OCI-LY7 (cell line): ENCODE measurements around the gene WDR82. TPM values are rescaled to one million over a fixed set of nuclear protein-coding genes. Genes with fewer than 3 reads are reported as not detected.

Source experiments
- BruUV-seq: library from RNA; stranded (reverse); fragments of 400-500 nt; replicated peaks from 2 replicates; lab custom pipeline; 2021; lab: Mats Ljungman, UMichigan
- CTCF ChIA-PET: fragments of 300-600 bp; sonication (Branson Sonifier 250); formaldehyde crosslinking; loops from one replicate; lab custom pipeline; 2022; ENCODE audit warnings: antibody characterized with exemption; ENCODE audit not compliant: unreplicated experiment; lab: Charles Lee
- POLR2A ChIA-PET: fragments of 300-600 bp; sonication (Branson Sonifier 250); formaldehyde crosslinking; loops from one replicate; lab custom pipeline; 2022; ENCODE audit warnings: antibody characterized with exemption; lab: Charles Lee
- DNase-seq: peaks from one replicate; pipeline ENCODE4 v3.0.0-alpha.2; 2015; ENCODE audit warnings: low spot score
- H2AFZ ChIP-seq: fragments of 200-600 bp; sonication (generic), shearing (Covaris generic); 2 replicates; pipeline ENCODE4 v1.6.1; 2014; ENCODE audit warnings: mild to moderate bottlenecking, antibody characterized with exemption, low read length, moderate library complexity
- H3K27ac ChIP-seq: fragments of 200-600 bp; sonication (generic); 2 replicates; pipeline ENCODE4 v1.5.1; 2014; ENCODE audit warnings: mixed run types, low read depth, mild to moderate bottlenecking, moderate library complexity, low read length, inconsistent platforms; ENCODE audit not compliant: poor library complexity, severe bottlenecking
- H3K36me3 ChIP-seq: fragments of 200-600 bp; sonication (generic); 2 replicates; pipeline ENCODE4 v1.6.1; 2014; ENCODE audit warnings: mild to moderate bottlenecking, antibody characterized with exemption, low read length, moderate library complexity, mixed read lengths; ENCODE audit not compliant: insufficient read depth
- H3K4me1 ChIP-seq: fragments of 200-600 bp; sonication (generic); 2 replicates; pipeline ENCODE4 v1.5.1; 2014; ENCODE audit warnings: mild to moderate bottlenecking, low read length; ENCODE audit not compliant: insufficient read depth, poor library complexity, severe bottlenecking
- H3K4me2 ChIP-seq: fragments of 200-600 bp; sonication (generic); 2 replicates; pipeline ENCODE4 v1.6.1; 2014; ENCODE audit warnings: mild to moderate bottlenecking, low read length
- H3K4me3 ChIP-seq: fragments of 200-600 bp; sonication (generic); 2 replicates; pipeline ENCODE4 v1.5.1; 2014; ENCODE audit warnings: mild to moderate bottlenecking, low read depth, low read length; ENCODE audit not compliant: poor library complexity, severe bottlenecking
- H3K79me2 ChIP-seq: fragments of 200-600 bp; sonication (generic); 2 replicates; pipeline ENCODE4 v1.6.1; 2016; ENCODE audit warnings: low read depth, mild to moderate bottlenecking, low read length, moderate library complexity, mixed read lengths; ENCODE audit not compliant: insufficient read depth
- H3K9me2 ChIP-seq: fragments of 200-600 bp; sonication (generic); 2 replicates; pipeline ENCODE4 v1.6.1; 2016; ENCODE audit warnings: mild to moderate bottlenecking, low read length, mixed read lengths; ENCODE audit not compliant: insufficient read depth
- H3K9me3 ChIP-seq: fragments of 200-600 bp; sonication (generic); 2 replicates; pipeline ENCODE4 v1.6.1; 2014; ENCODE audit warnings: mild to moderate bottlenecking, mixed run types, low read length, mixed read lengths
- H4K20me1 ChIP-seq: fragments of 200-600 bp; sonication (generic); 2 replicates; pipeline ENCODE4 v1.6.1; 2014; ENCODE audit warnings: mild to moderate bottlenecking, antibody characterized with exemption, low read length, moderate library complexity, mixed read lengths; ENCODE audit not compliant: insufficient read depth
- CTCF ChIP-seq: fragments of 200-600 bp; sonication (generic); conservative IDR thresholded peaks from 2 replicates; pipeline ENCODE4 v1.5.1; 2014; ENCODE audit warnings: mild to moderate bottlenecking, antibody characterized with exemption, low read length, moderate library complexity, mixed read lengths
- EZH2phosphoT487 ChIP-seq: fragments of 200-600 bp; sonication (generic); IDR thresholded peaks from 2 replicates; pipeline ENCODE4 v1.6.1; 2018; ENCODE audit warnings: low read depth, borderline replicate concordance, mild to moderate bottlenecking, mixed run types, antibody characterized with exemption, low read length, moderate library complexity, mixed read lengths
- intact Hi-C: fragments of 100-400 bp; cut with micrococcal nuclease; formaldehyde crosslinking; loops from one replicate; pipeline ENCODE4 v1.10.0; 2022; ENCODE audit not compliant: unreplicated experiment
- total RNA-seq, 2 experiments: library from RNA; depleted of rRNA in 1 of 2; stranded (reverse); fragments of >200 nt in 1 of 2; shearing (Covaris generic) in 1 of 2; gene quantifications; 2 replicates each; pipeline ENCODE4 v1.2.3, GENCODE V29; 2014 to 2022

The WDR82 gene
- total RNA-seq, 2 experiments from 2014 or later: 38.5 to 67.9 TPM

- Histone ChIP-seq H3K36me3 (peaks cover 12% of the 10 kb centered on the region; the same call in 1 of the 2 replicates), H2AFZ (peak overlapping the region; percentile 80; the same call in 1 of the 2 replicates), H3K79me2 (peaks cover 22% of the 10 kb centered on the region; the same call in 1 of the 2 replicates), H3K4me2 (peak overlapping the region; percentile 73), H3K4me3 (peak overlapping the region; percentile 81), H3K4me1 (peaks cover 29% of the 10 kb centered on the region), H3K27ac (peak overlapping the region; percentile 47), H3K9me3 (no peaks in the 10 kb centered on the region), H4K20me1 (no peaks in the 10 kb centered on the region), H3K9me2 (no peaks in the 10 kb centered on the region)
- BruUV-seq: TSS peak; percentile 80
- ChIA-PET POLR2A (interaction anchor here (0.6 to 2.8 kb wide), 9 partner anchors 13 to 84 kb away, joined by 3 to 27 read pairs (median 3); partner anchors contain the start of gene TLR9), CTCF (interaction anchor here (0.8 to 2.8 kb wide), 2 partner anchors 13 to 40 kb away, joined by 3 to 8 read pairs; partner anchors contain the start of genes TLR9 and WDR82)
- TF ChIP-seq CTCF: no peak
- no peak for TF ChIP-seq EZH2phosphoT487
- DNase-seq: no peak
- intact Hi-C loops: no loop called here
Observed at GRCh38 chr3:52238193-52238760, 40.2 kb downstream of the WDR82 start.

GRCh38 chr3:52237657-52238172 lies 40.7 kb downstream of the WDR82 start:
- H3K36me3 ChIP-seq: peaks cover 12% of the 10 kb centered on the region; the same call in 1 of the 2 replicates
- POLR2A ChIA-PET: interaction anchor here (0.6 to 2.8 kb wide), 7 partner anchors 11 to 84 kb away, joined by 3 to 27 read pairs (median 3); partner anchors contain the start of gene TLR9
- peak overlapping the region; percentile 47 for H3K27ac ChIP-seq
- peaks cover 29% of the 10 kb centered on the region for H3K4me1 ChIP-seq
- H3K9me2 ChIP-seq: no peaks in the 10 kb centered on the region
- peak overlapping the region; percentile 81 for H3K4me3 ChIP-seq
- H3K4me2 ChIP-seq: peak overlapping the region; percentile 73
- no peaks in the 10 kb centered on the region for H4K20me1 ChIP-seq
- no peak overlapping the region for H2AFZ ChIP-seq
- intact Hi-C loops: no loop called here
- no peak for DNase-seq
- no peaks in the 10 kb centered on the region for H3K9me3 ChIP-seq
- CTCF ChIA-PET: interaction anchor here (2.8 kb wide), 1 partner anchor 12 kb away, joined by 8 read pairs; the partner anchor contains the start of gene TLR9
- BruUV-seq: no TSS peak
- H3K79me2 ChIP-seq: peaks cover 22% of the 10 kb centered on the region; the same call in 1 of the 2 replicates
- TF ChIP-seq CTCF (0 out of 2 replicates have a peak, but pooled peaks have one; percentile 12), EZH2phosphoT487 (no peak)
